Large intestine (tissue), 3 donors: ENCODE data around the gene ARHGAP28. TPM values are rescaled to one million over a fixed set of nuclear protein-coding genes. Genes with fewer than 3 reads are reported as not detected.

Experiments used
- DNase-seq, 2 donors: peaks; one replicate each; pipeline versions ENCODE4 v3.0.0 to v3.0.0-alpha.2; 2013
- H3K27ac ChIP-seq: one replicate; pipeline ENCODE4 v1.5.1; 2013; ENCODE audit warnings: low read length
- H3K27me3 ChIP-seq: 2 replicates; pipeline ENCODE4 v1.6.1; 2013; ENCODE audit warnings: low read length; ENCODE audit not compliant: control insufficient read depth, insufficient read depth
- H3K36me3 ChIP-seq: 2 replicates; pipeline ENCODE4 v1.6.1; 2013; ENCODE audit warnings: low read length; ENCODE audit not compliant: control insufficient read depth, insufficient read depth
- H3K4me1 ChIP-seq: one replicate; pipeline ENCODE4 v1.6.1; 2013; ENCODE audit warnings: low read length; ENCODE audit not compliant: control insufficient read depth, insufficient read depth
- H3K4me3 ChIP-seq: one replicate; pipeline ENCODE4 v1.5.1; 2013; ENCODE audit warnings: low read length
- H3K9me3 ChIP-seq: one replicate; pipeline ENCODE4 v1.6.1; 2013; ENCODE audit warnings: mild to moderate bottlenecking, low read depth, low read length, moderate library complexity; ENCODE audit not compliant: control insufficient read depth
- WGBS: methylation state at CpG from one replicate; pipeline ENCODE4 v1.1.5; 2013; ENCODE audit warnings: low lambda C conversion rate; ENCODE audit not compliant: insufficient coverage; 5-methylcytosine and 5-hydroxymethylcytosine counted together
- polyA plus RNA-seq: library from polyadenylated mRNA; unstranded; fragments of 120-200 nt; gene quantifications from one replicate; pipeline ENCODE4 v1.2.1, GENCODE V29; 2013

The ARHGAP28 gene
- polyA plus RNA-seq, 1 donor = 13.7 TPM

DNA sequence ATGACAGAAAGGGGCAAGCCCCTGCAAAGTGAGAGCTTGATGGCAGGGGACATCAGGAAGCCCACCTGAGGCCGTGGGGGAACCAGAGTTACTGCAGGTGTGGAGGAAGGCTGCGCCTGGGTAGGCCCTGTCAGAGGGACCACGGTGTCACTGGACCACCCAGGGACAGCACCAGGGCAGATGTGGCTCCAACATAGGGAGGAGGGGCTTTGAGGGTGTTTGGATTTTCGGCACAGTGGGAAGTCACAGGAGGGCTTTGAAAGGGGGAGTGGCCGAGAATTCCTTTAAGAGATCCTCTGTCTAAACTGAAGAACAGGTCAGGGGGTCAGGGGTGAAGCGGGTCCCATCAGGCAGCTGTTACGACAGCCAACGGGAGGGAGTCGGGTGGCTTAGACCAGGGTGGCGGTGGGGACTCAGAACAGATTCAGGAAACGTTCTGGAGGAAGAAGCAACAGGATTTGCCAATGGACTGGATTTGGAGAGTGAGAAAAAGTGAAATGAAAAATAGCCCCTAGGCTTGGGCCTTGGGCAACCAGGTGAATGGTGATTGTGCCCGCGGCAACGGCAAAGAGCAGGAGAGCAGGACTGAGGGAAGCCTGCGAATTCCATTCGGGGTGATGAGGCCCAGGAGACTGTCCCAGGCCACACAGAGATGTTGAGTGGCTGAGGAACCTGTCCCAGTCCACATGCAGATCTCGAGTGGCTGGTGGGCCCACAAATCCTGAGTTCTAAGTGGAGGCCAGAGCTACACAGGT, 222.0 kb downstream of the ARHGAP28 start:
- Histone ChIP-seq H3K36me3 (no peaks in the 10 kb centered on the region), H3K27ac (no peak overlapping the region), H3K4me3 (no peak overlapping the region), H3K9me3 (no peaks in the 10 kb centered on the region), H3K4me1 (peaks cover 37% of the 10 kb centered on the region), H3K27me3 (no peaks in the 10 kb centered on the region)
- 100% methylated on average over 1 of the region's 17 CpGs for WGBS
- DNase-seq = no peak

DNA sequence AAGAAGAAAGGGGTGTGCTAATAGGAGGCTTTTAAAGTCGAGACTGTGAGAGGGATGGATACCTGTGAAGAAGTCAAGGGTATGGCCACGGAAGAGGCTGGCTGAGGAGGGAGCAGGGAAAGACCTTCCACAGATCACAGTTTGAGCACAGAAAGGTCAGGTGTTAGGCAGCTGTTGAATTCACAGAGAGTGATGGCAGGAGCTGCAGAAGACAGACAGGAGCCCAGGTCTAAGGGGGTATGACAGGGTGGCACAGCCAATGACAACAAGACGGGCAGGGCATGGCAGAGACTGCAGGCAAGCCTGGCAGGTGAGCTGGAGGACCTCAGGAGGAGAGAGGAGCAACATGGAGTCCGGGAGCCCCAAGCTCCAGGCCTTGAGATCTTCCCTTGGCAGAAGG, 225.0 kb downstream of the ARHGAP28 start:
- H3K36me3 ChIP-seq = no peaks in the 10 kb centered on the region
- 100% methylated on average over 1 of the region's 4 CpGs for WGBS
- H3K4me3 ChIP-seq = no peak overlapping the region
- no peaks in the 10 kb centered on the region for H3K27me3 ChIP-seq
- no peaks in the 10 kb centered on the region for H3K9me3 ChIP-seq
- H3K4me1 ChIP-seq = peaks cover 12% of the 10 kb centered on the region
- DNase-seq = no peak
- H3K27ac ChIP-seq = no peak overlapping the region

DNA sequence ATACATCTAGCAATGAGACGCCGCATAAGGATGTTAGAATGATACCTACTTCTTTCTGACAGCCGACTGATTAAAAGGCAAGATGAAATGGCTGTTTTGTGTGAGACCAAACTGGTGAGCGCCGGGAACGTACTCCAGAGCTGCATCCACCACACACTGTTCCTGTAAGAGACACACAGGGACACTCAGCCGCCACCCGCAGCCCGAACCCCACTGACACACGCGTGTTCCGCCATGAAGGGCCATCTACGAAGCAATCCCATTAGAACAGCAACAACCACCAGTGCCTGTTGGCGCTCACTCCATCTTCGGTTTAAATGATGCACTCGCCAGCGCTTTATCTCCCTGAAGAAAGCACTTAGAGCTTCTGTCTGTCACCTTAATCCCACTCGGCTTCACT, 225.8 kb downstream of the ARHGAP28 start:
- Histone ChIP-seq H3K4me3 (no peak overlapping the region), H3K27ac (no peak overlapping the region), H3K4me1 (peaks cover 5% of the 10 kb centered on the region), H3K27me3 (no peaks in the 10 kb centered on the region), H3K36me3 (no peaks in the 10 kb centered on the region), H3K9me3 (no peaks in the 10 kb centered on the region)
- WGBS = no CpG with 5 or more reads among the region's 18 CpGs
- DNase-seq = no peak

DNA sequence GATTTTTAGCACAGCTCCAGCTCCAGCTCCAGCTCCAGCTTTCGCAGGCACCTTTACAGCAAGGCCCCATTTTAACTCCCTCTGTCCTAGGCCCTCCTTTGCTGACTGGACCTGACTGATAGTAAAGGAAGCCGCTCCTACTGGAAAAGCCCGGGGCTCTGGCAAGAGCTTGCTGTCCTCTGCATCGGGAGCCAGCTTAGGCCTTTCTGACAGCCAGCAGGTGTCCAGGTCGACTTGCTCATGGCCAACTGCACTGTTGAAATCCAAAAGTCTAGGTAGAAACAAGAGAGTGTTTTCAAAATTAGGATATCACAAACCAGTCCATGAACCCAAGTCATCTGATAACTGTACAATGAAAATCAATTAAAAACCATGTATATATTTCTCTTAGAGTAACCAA, 227.0 kb downstream of the ARHGAP28 start:
- Histone ChIP-seq H3K4me1 (no peaks in the 10 kb centered on the region), H3K9me3 (no peaks in the 10 kb centered on the region)

DNA sequence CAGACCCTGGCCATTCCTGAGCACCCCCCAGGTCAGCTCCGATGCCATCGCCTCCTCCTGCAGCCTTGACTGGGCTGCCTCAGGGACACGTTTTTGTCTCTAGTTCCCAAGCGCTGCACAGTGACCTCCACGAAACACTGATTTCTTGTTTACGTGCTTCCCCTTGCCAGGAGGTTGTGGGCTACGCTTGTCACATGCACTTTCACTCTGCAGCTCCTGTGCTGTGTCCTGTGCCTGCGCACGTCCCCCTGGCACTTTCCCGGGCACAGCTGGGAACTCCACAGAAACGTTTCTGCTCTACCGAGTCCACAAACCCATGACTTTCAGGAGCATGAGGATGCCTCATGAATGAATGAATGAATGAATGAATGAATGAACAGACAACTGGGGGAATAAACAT, 227.5 kb downstream of the ARHGAP28 start:
- no peak overlapping the region for H3K27ac ChIP-seq
- no peak for DNase-seq
- H3K4me3 ChIP-seq = no peak overlapping the region
- H3K9me3 ChIP-seq = no peaks in the 10 kb centered on the region
- no peaks in the 10 kb centered on the region for H3K36me3 ChIP-seq
- H3K27me3 ChIP-seq = no peaks in the 10 kb centered on the region
- 90% methylated on average over 2 of the region's 12 CpGs for WGBS
- H3K4me1 ChIP-seq = no peaks in the 10 kb centered on the region

More for the DNA sequence above, 227.0 kb downstream of the ARHGAP28 start:
- no peak for DNase-seq
- no peaks in the 10 kb centered on the region for H3K27me3 ChIP-seq
- no peak overlapping the region for H3K4me3 ChIP-seq
- no peaks in the 10 kb centered on the region for H3K36me3 ChIP-seq
- no peak overlapping the region for H3K27ac ChIP-seq
- no CpG with 5 or more reads among the region's 5 CpGs for whole genome bisulfite sequencing

DNA sequence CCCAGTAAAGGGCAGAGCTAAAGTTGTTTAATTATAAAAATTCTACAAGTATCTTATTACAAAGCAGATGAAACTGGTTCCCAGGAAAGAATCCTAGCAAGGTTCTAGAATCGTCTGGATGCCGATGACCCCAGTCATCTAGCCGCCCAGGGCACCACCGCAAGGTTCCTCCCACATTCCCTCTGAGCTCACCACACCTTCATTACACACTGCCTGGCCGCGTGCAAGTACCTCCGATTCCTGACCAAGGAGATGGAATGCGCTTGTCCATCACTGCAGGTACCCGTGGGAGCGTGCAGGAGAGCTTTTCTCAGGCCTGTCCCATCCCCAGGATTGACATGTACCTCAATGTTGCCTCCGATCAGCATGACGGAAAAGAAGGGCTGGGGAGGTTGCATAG, 229.6 kb downstream of the ARHGAP28 start:
- no CpG with 5 or more reads among the region's 12 CpGs for WGBS
- no peaks in the 10 kb centered on the region for H3K36me3 ChIP-seq

DNA sequence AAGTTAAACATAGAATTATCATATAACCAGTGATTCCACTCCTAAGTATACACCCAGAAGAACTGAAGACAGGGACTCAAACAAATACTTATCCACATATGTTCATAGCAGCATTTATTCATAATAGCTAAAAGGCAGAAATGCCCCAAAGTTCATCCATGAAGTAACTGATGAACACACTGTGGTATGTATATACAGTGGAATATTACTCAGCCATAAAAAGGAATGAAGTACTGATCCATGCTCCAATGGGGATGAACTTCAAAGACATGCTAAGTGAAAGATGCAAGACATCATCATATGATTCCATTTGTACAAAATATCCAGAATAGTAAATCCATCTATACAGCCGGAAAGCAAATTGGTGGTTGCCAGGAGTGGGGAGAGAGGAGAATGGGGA, 230.6 kb downstream of the ARHGAP28 start:
- no CpG with 5 or more reads among the region's 1 CpG for WGBS
- Histone ChIP-seq H3K4me1 (no peaks in the 10 kb centered on the region), H3K9me3 (no peaks in the 10 kb centered on the region), H3K27ac (no peak overlapping the region), H3K27me3 (no peaks in the 10 kb centered on the region), H3K4me3 (no peak overlapping the region), H3K36me3 (no peaks in the 10 kb centered on the region)
- DNase-seq = no peak

More for the DNA sequence above, 229.6 kb downstream of the ARHGAP28 start:
- no peaks in the 10 kb centered on the region for H3K9me3 ChIP-seq
- DNase-seq = no peak
- no peak overlapping the region for H3K27ac ChIP-seq
- no peaks in the 10 kb centered on the region for H3K4me1 ChIP-seq
- H3K4me3 ChIP-seq = no peak overlapping the region
- H3K27me3 ChIP-seq = no peaks in the 10 kb centered on the region

DNA sequence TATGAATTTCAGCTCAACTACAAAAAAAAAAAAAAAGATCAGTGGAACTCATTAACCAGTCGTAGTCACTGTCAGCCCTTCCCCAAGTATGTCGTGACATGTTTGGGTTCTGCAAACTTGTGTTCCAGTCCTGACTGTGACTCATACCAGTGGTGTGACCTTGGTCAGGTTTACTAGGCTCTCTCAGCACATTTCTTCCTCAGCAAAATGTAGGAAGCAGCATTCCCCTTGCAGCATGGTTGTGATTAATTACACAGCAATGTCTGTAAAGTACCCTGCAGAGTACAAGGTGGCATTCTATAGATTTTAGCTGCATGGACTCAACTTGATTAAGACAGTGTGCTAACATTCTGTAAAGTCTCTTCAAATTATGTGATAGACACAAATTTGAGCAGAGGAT, 231.1 kb downstream of the ARHGAP28 start:
- Histone ChIP-seq H3K36me3 (no peaks in the 10 kb centered on the region), H3K4me3 (no peak overlapping the region), H3K27ac (no peak overlapping the region), H3K27me3 (no peaks in the 10 kb centered on the region), H3K9me3 (no peaks in the 10 kb centered on the region), H3K4me1 (no peaks in the 10 kb centered on the region)
- no CpG with 5 or more reads among the region's 2 CpGs for WGBS
- no peak for DNase-seq

DNA sequence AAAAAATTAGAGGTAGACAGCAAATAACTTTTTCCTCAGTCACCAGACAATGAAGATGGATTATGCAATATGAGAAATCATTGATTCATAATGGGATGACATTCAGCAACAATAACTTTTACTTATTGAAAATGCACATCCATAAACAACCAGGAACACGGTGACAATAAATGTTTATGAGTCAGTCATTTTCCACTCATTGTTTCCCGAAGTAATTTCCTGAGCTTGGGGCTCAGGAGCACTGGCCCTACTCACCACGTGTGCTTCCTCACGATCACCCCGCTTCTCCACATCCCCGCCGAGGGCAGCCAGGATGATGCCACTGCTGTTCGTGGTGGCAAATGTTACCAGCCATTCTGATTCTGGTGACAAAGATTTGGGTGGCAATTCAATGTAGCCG, 231.8 kb downstream of the ARHGAP28 start:
- Histone ChIP-seq H3K4me1 (no peaks in the 10 kb centered on the region), H3K27me3 (no peaks in the 10 kb centered on the region), H3K36me3 (no peaks in the 10 kb centered on the region), H3K4me3 (no peak overlapping the region), H3K9me3 (no peaks in the 10 kb centered on the region), H3K27ac (no peak overlapping the region)
- WGBS = no CpG with 5 or more reads among the region's 9 CpGs
- DNase-seq = no peak

DNA sequence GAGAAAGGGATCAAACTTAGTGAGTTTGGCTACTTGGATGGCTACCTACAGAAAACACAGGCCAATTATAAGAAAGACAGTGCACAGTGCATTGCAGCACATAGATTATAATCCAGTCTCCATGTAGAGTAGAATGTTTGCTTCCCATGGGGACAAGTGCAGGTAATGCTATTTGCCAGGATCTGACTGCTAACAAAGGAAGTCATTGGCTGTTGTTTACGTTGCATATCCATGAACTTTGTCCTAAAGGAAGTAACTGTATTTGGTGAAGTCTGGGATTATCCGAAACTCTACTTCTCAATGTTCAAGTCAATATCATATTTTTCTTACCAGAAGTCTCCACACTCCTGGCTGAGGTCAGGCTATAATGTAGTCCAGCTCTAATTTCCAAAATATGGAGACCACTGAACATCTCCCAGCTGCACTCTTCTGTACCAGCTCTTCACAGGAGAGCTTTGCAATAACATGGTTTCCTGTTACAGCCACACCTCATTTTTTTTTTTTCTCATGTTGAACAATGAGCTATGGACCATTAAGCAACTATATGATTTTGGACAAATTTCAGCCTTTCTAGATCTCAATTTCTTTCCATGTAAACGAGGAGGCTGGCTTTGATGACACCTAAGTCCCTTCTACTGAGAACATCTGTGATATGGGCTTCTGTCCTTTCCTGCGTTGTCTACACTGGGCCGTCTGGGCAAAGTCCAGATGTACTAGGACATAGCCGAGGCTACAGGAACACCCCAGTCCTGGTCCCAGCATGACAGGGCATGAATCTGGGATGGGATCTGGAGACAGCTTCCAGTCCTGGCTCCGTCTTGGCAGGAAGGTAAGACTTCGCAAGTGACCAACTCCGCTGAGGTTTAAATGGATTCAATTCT, 233.3 kb downstream of the ARHGAP28 start:
- Histone ChIP-seq H3K27me3 (no peaks in the 10 kb centered on the region), H3K36me3 (no peaks in the 10 kb centered on the region), H3K4me3 (no peak overlapping the region), H3K27ac (no peak overlapping the region), H3K9me3 (no peaks in the 10 kb centered on the region), H3K4me1 (no peaks in the 10 kb centered on the region)
- DNase-seq = peak in 1 of 2 donors; percentile 45
- no CpG with 5 or more reads among the region's 9 CpGs for WGBS
